HG03280 (cell line): ENCODE results near the gene ANKRD13D.
"Not testable (repeated sequence)": the region's sequence is repeated elsewhere in the genome, so short reads cannot be mapped to it uniquely, and the experiment has no call there.

Source experiments
- ATAC-seq: cut with Tn5 transposase; IDR thresholded peaks from one replicate; pipeline ENCODE4 v1.9.1; 2021; ENCODE audit warnings: mild to moderate bottlenecking, moderate library complexity; ENCODE audit not compliant: unreplicated experiment

ANKRD13D gene

GRCh38 chr11:67289226-67289650 lies at the start of gene ANKRD13D:
Gene ANKRD13D (plus strand): TSS chr11:67289303. CDS start chr11:67289461, 158 bp downstream.
- peak; percentile 55 for ATAC-seq

GRCh38 chr11:67239783-67240575 lies 49.1 kb upstream of the ANKRD13D start:
- ATAC-seq = peak; percentile 87

GRCh38 chr11:67240576-67241389 lies 48.3 kb upstream of the ANKRD13D start:
- peak; percentile 33 for ATAC-seq

GRCh38 chr11:67242548-67242947 lies 46.6 kb upstream of the ANKRD13D start:
- ATAC-seq = no peak

GRCh38 chr11:67243051-67243450 lies 46.1 kb upstream of the ANKRD13D start:
- no peak for ATAC-seq

GRCh38 chr11:67245046-67245445 lies 44.1 kb upstream of the ANKRD13D start:
- ATAC-seq = no peak

- ATAC-seq = no peak
These were observed 41.1 kb upstream of the ANKRD13D start for GRCh38 chr11:67247946-67248550.

GRCh38 chr11:67248653-67249052 lies 40.5 kb upstream of the ANKRD13D start:
- no peak for ATAC-seq

GRCh38 chr11:67250059-67251043 lies 38.8 kb upstream of the ANKRD13D start:
- no peak for ATAC-seq

GRCh38 chr11:67251841-67252240 lies 37.3 kb upstream of the ANKRD13D start:
- no peak for ATAC-seq

- ATAC-seq = no peak
These were observed 36.3 kb upstream of the ANKRD13D start for GRCh38 chr11:67252831-67253239.

GRCh38 chr11:67253872-67254624 lies 35.1 kb upstream of the ANKRD13D start:
- no peak for ATAC-seq

GRCh38 chr11:67254798-67255197 lies 34.3 kb upstream of the ANKRD13D start:
- no peak for ATAC-seq

- no peak for ATAC-seq
These were observed 33.8 kb upstream of the ANKRD13D start for GRCh38 chr11:67255353-67255752.

GRCh38 chr11:67255864-67256263 lies 33.2 kb upstream of the ANKRD13D start:
- no peak for ATAC-seq

GRCh38 chr11:67256477-67257135 lies 32.5 kb upstream of the ANKRD13D start:
- no peak for ATAC-seq

- ATAC-seq = no peak
These were observed 28.7 kb upstream of the ANKRD13D start for GRCh38 chr11:67260406-67260805.

GRCh38 chr11:67260885-67261639 lies 28.0 kb upstream of the ANKRD13D start:
- ATAC-seq = not testable (repeated sequence)

GRCh38 chr11:67261640-67261945 lies 27.5 kb upstream of the ANKRD13D start:
- ATAC-seq = no peak
